ENCODE measurements around the gene OR51E1. TPM values are rescaled to one million over a fixed set of nuclear protein-coding genes. Genes with fewer than 3 reads are reported as not detected.

The OR51E1 gene
- polyA plus RNA-seq, 3 donors: not detected

GRCh38 chr11:4643076-4643475 lies 706 bp upstream of the OR51E1 start:
- no peaks in the 10 kb centered on the region for H3K9me3 Mint-ChIP-seq

GRCh38 chr11:4644233-4644632 lies 451 bp downstream of the OR51E1 start:
- H3K4me3 ChIP-seq (replicated peaks in 1 of 3; ENCODE audit: low read depth in 2 of 3, low read length in 3 of 3): no peak overlapping the region
- H3K9me3 ChIP-seq (replicated peaks in 1 of 2; ENCODE audit: control insufficient read depth in 1 of 2, insufficient read depth in 1 of 2, low read length in 2 of 2): no peaks in the 10 kb centered on the region
- H3K27me3 ChIP-seq (ENCODE audit: control insufficient read depth in 2 of 2, insufficient read depth in 2 of 2, low read length in 2 of 2): no peaks in the 10 kb centered on the region
- intact Hi-C loops (cut with micrococcal nuclease): no loop called here
- H3K27ac ChIP-seq (ENCODE audit: low read depth in 1 of 2, low read length in 2 of 2): no peak overlapping the region
- no peak for TF ChIP-seq CTCF (IDR thresholded peaks at IDR 0.05)
- 89% methylated on average over 4 of the region's 4 CpGs for WGBS (ENCODE audit: insufficient coverage)
- Mint-ChIP-seq H3K27ac (no peak overlapping the region), H3K4me1 (no peaks in the 10 kb centered on the region), H3K9me3 (no peaks in the 10 kb centered on the region), H3K36me3 (no peaks in the 10 kb centered on the region), H3K4me3 (no peak overlapping the region), H3K27me3 (ENCODE audit: low read depth in 3 of 3) (peaks cover 0 to 8% (median 5%) of the 10 kb centered on the region in 3 donors)
- no peak overlapping the region for H3K9ac ChIP-seq (ENCODE audit: insufficient read depth, low read length, poor library complexity, severe bottlenecking)
- H4K20me1 ChIP-seq (ENCODE audit: insufficient read depth, low read length): no peaks in the 10 kb centered on the region
- no peak overlapping the region for H3K4me2 ChIP-seq (replicated peaks; ENCODE audit: extremely low read depth, low read length, poor library complexity, severe bottlenecking)
- DNase-seq: no peak
- H3K36me3 ChIP-seq (replicated peaks in 1 of 2; ENCODE audit: control insufficient read depth in 1 of 2, insufficient read depth in 2 of 2, low read length in 2 of 2): no peaks in the 10 kb centered on the region
- H3K4me1 ChIP-seq (ENCODE audit: control insufficient read depth in 1 of 2, insufficient read depth in 2 of 2, low read length in 2 of 2): no peaks in the 10 kb centered on the region
- H3K79me2 ChIP-seq (ENCODE audit: insufficient read depth, low read length): no peaks in the 10 kb centered on the region
- H2AFZ ChIP-seq (ENCODE audit: insufficient read depth, low read depth, low read length, poor library complexity, severe bottlenecking): no peak overlapping the region

More at GRCh38 chr11:4643076-4643475, 706 bp upstream of the OR51E1 start:
- H3K4me2 ChIP-seq (replicated peaks; ENCODE audit: extremely low read depth, low read length, poor library complexity, severe bottlenecking): no peak overlapping the region
- H3K9ac ChIP-seq (ENCODE audit: insufficient read depth, low read length, poor library complexity, severe bottlenecking): no peak overlapping the region
- no peaks in the 10 kb centered on the region for H3K9me3 ChIP-seq (replicated peaks in 1 of 2; ENCODE audit: control insufficient read depth in 1 of 2, insufficient read depth in 1 of 2, low read length in 2 of 2)
- no peaks in the 10 kb centered on the region for H3K36me3 ChIP-seq (replicated peaks in 1 of 2; ENCODE audit: control insufficient read depth in 1 of 2, insufficient read depth in 2 of 2, low read length in 2 of 2)
- Mint-ChIP-seq H3K4me1 (no peaks in the 10 kb centered on the region), H3K4me3 (no peak overlapping the region), H3K27ac (no peak overlapping the region), H3K36me3 (no peaks in the 10 kb centered on the region), H3K27me3 (ENCODE audit: low read depth in 3 of 3) (peaks cover 0 to 5% (median 5%) of the 10 kb centered on the region in 3 donors)
- WGBS (ENCODE audit: insufficient coverage): 34% methylated on average over 4 of the region's 5 CpGs
- H3K79me2 ChIP-seq (ENCODE audit: insufficient read depth, low read length): no peaks in the 10 kb centered on the region
- DNase-seq: no peak
- H3K27me3 ChIP-seq (ENCODE audit: control insufficient read depth in 2 of 2, insufficient read depth in 2 of 2, low read length in 2 of 2): no peaks in the 10 kb centered on the region
- no peak overlapping the region for H3K4me3 ChIP-seq (replicated peaks in 1 of 3; ENCODE audit: low read depth in 2 of 3, low read length in 3 of 3)
- no peak overlapping the region for H2AFZ ChIP-seq (ENCODE audit: insufficient read depth, low read depth, low read length, poor library complexity, severe bottlenecking)
- no peaks in the 10 kb centered on the region for H3K4me1 ChIP-seq (ENCODE audit: control insufficient read depth in 1 of 2, insufficient read depth in 2 of 2, low read length in 2 of 2)
- intact Hi-C loops (cut with micrococcal nuclease): no loop called here
- no peaks in the 10 kb centered on the region for H4K20me1 ChIP-seq (ENCODE audit: insufficient read depth, low read length)
- H3K27ac ChIP-seq (ENCODE audit: low read depth in 1 of 2, low read length in 2 of 2): no peak overlapping the region
- no peak for TF ChIP-seq CTCF (IDR thresholded peaks at IDR 0.05)

All from CD14-positive monocyte (primary cell).